ENCODE measurements around the gene RD3L. TPM values are rescaled to one million over a fixed set of nuclear protein-coding genes. Genes with fewer than 3 reads are reported as not detected.

Gene RD3L
- total RNA-seq, 4 donors from 2014 or later, result not detected

DNA sequence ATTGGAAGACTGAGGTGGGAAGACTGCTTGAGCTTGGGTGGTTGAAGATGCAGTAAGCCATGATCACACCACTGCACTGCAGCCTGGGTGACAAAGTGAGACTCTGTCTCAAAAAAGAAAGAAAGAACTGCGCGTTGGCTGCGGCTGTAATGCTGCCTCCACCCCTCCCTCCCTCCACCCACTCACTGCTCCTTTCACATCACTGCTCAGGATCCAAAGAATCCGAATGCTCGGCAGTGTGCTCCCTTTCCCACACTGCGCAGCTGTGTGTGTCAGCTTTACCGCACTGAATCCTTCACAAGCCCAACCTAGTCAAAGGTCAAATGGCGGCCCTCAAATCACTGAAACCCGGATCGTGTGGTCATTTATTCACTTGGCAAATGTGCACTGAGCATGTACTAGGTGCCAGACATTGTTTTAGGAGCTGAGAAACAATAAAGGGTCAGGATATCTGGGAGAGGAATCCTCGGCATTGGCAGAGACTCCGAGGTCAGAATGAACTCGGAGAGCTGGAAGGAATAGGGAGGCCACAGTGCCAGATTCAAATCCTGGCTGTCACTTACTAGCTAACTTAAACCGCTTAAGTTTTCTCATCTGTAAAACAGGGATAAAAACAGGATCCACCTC is 25.6 kb downstream of the RD3L start:
- Histone ChIP-seq H3K4me1 (peaks cover 37 to 54% (median 45%) of the 10 kb centered on the region in 4 donors), H3K36me3 (peaks cover 29 to 54% (median 46%) of the 10 kb centered on the region in 4 donors), H3K27ac (replicated peaks in 1 of 4) (peak overlapping the region in 1 of 4 donors; percentile 6), H3K9me3 (no peaks in the 10 kb centered on the region), H3K4me3 (no peak overlapping the region), H3K27me3 (no peaks in the 10 kb centered on the region)
- TF ChIP-seq POLR2A (IDR thresholded peaks at IDR 0.05; ENCODE audit: low read depth) (no peak), CTCF (IDR thresholded peaks at IDR 0.05) (no peak)
- DNase-seq (ENCODE audit: extremely low spot score), result no peak
- intact Hi-C loops (cut with DNase I), result loop anchor here (10.0 kb wide), 1 partner anchor 342 kb away; no protein-coding TSS in a partner anchor
- 74% methylated on average over 14 of the region's 14 CpGs for WGBS

- Histone ChIP-seq H3K36me3 (peaks cover 37 to 63% (median 55%) of the 10 kb centered on the region in 4 donors), H3K4me3 (no peak overlapping the region), H3K9me3 (no peaks in the 10 kb centered on the region), H3K27me3 (no peaks in the 10 kb centered on the region), H3K27ac (replicated peaks in 1 of 4) (no peak overlapping the region), H3K4me1 (peaks cover 36 to 52% (median 42%) of the 10 kb centered on the region in 4 donors)
- no peak for TF ChIP-seq EP300 (IDR thresholded peaks at IDR 0.05)
- TF ChIP-seq POLR2AphosphoS5 (IDR thresholded peaks at IDR 0.05), result no peak
- no peak for TF ChIP-seq POLR2A (IDR thresholded peaks at IDR 0.05; ENCODE audit: low read depth)
- no peak for TF ChIP-seq CTCF (IDR thresholded peaks at IDR 0.05)
- DNase-seq (ENCODE audit: extremely low spot score), result no peak
- intact Hi-C loops (cut with DNase I), result loop anchor here (10.0 kb wide), 1 partner anchor 341 kb away; no protein-coding TSS in a partner anchor
- 87% methylated on average over 6 of the region's 6 CpGs for WGBS
These were observed 26.7 kb downstream of the RD3L start for GRCh38 chr14:103915616-103916015.

- H3K4me1 ChIP-seq, result peaks cover 12 to 22% (median 14%) of the 10 kb centered on the region in 4 donors
- TF ChIP-seq POLR2A (IDR thresholded peaks at IDR 0.05; ENCODE audit: low read depth) (no peak), POLR2AphosphoS5 (IDR thresholded peaks at IDR 0.05) (no peak), EP300 (IDR thresholded peaks at IDR 0.05) (no peak), CTCF (IDR thresholded peaks at IDR 0.05) (no peak)
- no peaks in the 10 kb centered on the region for H3K9me3 ChIP-seq
- H3K4me3 ChIP-seq, result no peak overlapping the region
- no peaks in the 10 kb centered on the region for H3K27me3 ChIP-seq
- H3K36me3 ChIP-seq, result peaks cover 37 to 52% (median 47%) of the 10 kb centered on the region in 4 donors
- H3K27ac ChIP-seq (replicated peaks in 1 of 4), result peak overlapping the region; percentile 17 to 57 (median 41)
- no peak for DNase-seq (ENCODE audit: extremely low spot score)
- 61% methylated on average over 5 of the region's 6 CpGs for WGBS
- intact Hi-C loops (cut with DNase I), result loop anchor here (2.0 to 10.0 kb wide), 2 partner anchors 104 to 336 kb away; no protein-coding TSS in a partner anchor
These were observed 31.3 kb downstream of the RD3L start for GRCh38 chr14:103910984-103911383.

- intact Hi-C loops (cut with DNase I), result loop anchor here (2.0 to 10.0 kb wide), 2 partner anchors 104 to 336 kb away; no protein-coding TSS in a partner anchor
- Histone ChIP-seq H3K36me3 (peaks cover 37 to 46% (median 43%) of the 10 kb centered on the region in 4 donors), H3K9me3 (no peaks in the 10 kb centered on the region), H3K4me3 (peak overlapping the region in 3 of 4 donors; percentile 9 to 33 (median 33)), H3K27me3 (no peaks in the 10 kb centered on the region), H3K27ac (replicated peaks in 1 of 4) (peak overlapping the region; percentile 36 to 67 (median 52)), H3K4me1 (peaks cover 12 to 18% (median 14%) of the 10 kb centered on the region in 4 donors)
- WGBS, result 25% methylated on average over 18 of the region's 20 CpGs
- DNase-seq (ENCODE audit: extremely low spot score), result no peak
- TF ChIP-seq EP300 (IDR thresholded peaks at IDR 0.05) (no peak), CTCF (IDR thresholded peaks at IDR 0.05) (peak; percentile 74 to 88 (median 80)), POLR2AphosphoS5 (IDR thresholded peaks at IDR 0.05) (peak; percentile 50 to 64), POLR2A (IDR thresholded peaks at IDR 0.05; ENCODE audit: low read depth) (no peak)
These were observed 31.9 kb downstream of the RD3L start for GRCh38 chr14:103910262-103910935.

Data from esophagus muscularis mucosa (tissue), 4 donors.